Renal pelvis (tissue), 4 donors: ENCODE data around the gene BCL2L13. TPM values are rescaled to one million over a fixed set of nuclear protein-coding genes. Genes with fewer than 3 reads are reported as not detected.

ENCODE experiments used
- DNase-seq: peaks from one replicate; pipeline ENCODE4 v3.0.0-alpha.2; 2013
- polyA plus RNA-seq, 3 donors: library from polyadenylated mRNA; unstranded; fragments of 120-200 nt; gene quantifications; one replicate each; pipeline ENCODE4 v1.2.1, GENCODE V29; 2013; ENCODE audit not compliant: insufficient read length in 3 of 3

Gene BCL2L13
- polyA plus RNA-seq, 3 donors, result 43.2 to 47.3 (median 46.0) TPM

DNA sequence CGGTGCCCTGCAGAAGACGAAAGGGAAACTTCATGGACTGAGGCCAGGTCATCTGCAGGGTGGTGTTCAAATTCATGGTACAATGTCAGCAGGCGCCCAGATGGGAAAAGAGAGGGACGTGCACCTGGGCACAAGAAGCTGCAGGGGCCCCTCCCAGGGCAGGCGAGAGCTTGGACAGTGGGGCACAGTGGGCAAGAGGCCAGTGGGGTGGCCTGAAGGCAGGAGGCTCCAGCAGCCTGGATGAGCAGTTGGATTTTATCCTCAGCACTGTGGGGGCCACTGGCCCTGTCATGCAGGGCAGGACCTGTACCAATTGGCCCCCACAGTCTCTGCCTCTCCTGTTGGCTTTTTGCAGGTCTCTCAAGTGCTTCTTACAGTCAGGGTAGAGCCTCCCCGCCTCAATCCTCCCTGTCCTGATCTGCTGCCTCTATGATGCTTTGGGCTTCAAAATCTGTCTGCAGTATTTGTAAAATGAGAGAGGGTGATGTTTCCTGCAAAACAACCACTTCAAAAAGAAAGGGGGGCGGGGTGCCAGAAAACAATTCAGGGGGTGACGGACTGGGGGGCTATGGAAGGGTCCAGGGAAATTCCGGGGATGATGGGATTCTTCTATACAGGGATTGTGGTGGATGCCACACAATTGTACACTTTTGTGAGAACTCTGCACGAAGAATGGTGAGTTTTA is 137.4 kb downstream of the BCL2L13 start:
- DNase-seq, result no peak

DNA sequence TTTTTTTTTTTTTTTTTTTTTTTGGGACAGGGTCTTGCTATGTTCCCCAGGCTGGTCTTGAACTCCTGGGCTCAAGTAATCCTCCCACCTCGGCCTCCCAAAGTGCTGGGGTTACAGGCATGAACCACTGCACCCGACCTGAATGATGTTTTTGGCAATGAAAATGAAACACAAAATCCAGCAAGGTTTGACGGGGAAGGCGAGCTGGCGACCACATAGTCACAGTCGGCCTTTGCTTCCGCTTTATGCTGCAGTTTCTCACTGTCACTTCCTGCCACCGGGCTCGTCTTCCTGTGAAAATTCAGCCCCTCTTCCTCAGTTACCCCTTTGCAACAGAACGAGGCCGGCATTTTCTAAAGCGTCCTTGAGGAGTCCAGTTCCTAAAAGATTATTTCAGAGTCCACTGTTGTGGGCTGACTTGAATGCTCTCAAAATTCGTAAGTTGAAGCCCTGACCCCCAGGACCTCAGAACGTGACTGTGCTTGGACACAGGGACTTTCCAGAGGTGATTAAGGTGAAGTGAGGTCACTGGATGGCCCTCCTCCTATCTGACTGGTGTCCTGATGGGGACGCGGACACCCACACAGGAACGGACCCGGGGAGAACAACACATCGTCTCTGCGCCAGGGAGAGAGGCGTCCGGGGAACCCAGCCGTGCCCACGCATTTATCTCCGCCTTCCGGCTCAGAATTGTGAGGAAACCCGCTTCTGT is 138.6 kb downstream of the BCL2L13 start:
- DNase-seq, result no peak

DNA sequence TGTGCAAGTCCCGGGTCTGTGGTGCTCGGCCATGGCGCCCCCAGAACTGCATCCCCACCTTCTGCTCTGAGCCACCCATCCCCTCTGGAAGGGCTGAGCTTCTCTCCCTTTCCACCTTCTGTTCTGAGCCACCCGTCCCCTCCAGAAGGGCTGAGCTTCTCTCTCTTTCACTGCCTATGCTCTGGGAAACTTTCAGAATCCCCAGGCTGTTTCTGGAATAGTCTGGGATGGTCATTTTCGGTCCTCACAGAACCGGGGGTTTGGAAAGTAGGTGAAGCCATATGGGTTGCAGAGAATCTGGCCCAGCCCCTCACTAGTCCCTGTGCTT is 139.1 kb downstream of the BCL2L13 start:
- no peak for DNase-seq

DNA sequence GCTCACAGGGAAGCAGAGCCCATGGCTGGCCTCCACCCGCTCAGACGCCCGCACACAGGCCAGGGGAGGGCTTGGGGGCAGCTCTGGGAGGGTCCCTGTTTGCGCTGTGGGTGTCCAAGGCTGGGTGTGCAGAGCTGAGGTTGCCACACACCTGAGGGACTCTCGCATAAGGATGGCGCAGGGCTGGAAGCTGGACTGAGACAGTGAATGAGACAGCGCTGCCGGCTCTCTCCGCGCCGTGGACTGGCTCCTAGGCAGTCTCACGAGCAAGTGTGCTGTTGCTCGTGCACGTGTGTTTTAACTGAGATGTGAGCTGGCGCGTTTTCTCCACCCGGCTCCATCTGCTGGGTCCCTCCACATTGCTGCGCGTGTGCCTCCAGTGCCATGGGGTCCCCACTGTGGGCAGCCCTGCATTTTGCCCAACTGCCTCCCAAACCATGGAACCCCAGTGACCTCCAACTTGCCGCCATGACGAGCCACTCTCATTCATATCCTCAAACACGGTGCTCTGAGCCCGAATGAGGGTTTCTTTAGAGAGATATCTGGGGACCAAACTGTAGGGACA is 139.9 kb downstream of the BCL2L13 start:
- DNase-seq, result no peak

DNA sequence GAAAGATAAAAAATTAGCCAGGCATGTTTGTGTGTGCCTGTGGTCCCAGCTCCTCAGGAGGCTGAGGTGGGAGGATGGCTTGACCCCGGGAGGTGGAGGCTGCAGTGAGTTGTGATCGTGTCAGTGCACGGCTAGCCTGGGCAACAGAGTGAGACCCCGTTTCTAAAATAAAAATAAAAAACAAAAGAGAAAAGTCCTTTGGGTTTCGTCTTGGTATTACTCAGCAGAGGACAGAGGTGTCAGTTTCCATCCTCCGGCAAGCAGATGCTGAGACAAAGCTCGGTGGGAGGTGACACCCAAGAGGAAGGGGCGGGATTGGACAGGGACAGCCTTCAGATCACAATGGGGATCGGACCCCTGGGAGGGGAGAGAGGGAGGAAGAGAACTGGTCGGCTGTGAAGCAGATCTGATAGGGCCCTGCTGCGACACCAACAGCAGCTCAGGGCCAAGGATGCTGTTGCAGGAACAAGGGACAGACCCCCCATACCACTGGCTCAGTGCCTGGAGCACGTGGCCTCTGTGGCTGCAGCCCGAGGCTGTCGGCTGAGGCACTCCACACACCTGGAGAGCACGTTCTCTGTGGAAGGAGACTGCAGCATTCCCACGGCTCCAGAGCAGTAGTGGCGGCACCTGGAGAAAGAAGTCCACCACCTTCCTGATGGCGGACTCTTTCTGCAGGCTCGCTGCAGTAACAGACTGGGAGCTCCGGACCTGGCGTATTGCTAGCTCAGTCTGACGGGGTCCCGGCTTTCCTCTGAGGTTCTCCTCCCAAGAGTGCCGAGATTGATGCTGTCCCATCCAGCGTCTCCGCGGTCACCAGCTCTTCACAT is 140.9 kb downstream of the BCL2L13 start:
- DNase-seq, result no peak

DNA sequence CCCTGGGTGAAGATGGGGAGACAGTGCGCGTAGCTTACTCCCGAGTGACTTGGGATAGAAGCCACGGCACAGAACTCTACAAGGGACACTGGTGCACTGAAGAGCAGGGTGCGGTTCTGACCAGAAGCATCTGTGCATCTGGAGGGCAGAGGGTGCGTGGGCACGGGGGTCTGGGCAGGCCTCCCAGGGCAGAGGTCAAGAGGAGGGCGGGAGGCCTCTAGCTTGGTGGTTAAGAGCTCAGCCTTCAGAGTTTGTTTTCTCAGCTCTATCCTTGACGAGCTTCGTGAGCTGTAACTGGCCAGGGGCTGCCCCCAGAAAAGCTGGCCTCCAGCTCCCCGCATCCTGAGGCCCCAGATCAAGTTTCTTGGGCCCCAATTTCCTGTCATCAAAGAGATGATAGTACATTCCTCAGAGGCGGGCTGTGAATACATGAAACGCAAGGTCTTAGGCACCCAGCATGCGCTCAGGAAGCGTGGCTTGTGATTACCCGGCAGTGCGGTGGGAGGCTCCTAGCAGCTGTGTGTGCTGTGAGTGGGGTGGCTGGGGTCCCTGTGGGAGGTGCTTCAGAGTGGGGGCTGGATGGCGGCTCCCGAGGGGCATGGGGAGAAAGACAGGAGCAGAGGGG is 141.7 kb downstream of the BCL2L13 start:
- DNase-seq, result no peak

Other genes with a start within 250 kb of the BCL2L13 start
- gene SLC25A18, start 75.3 kb upstream of the BCL2L13 start, polyA plus RNA-seq, result 1 to 10 TPM in 2 of 3 donors, under 1 TPM in 1; 0.89 to 2.0 (median 1.9) TPM
- 100 to 1,000 TPM; 107 to 140 (median 130) TPM for gene ATP6V1E1, start 10.0 kb upstream of the BCL2L13 start, polyA plus RNA-seq
- gene BID, start 135.7 kb downstream of the BCL2L13 start, polyA plus RNA-seq, result 10 to 100 TPM; 18.8 to 20.6 (median 19.6) TPM